HepG2 (cell line): ENCODE measurements around the gene SLC35F6. TPM values are rescaled to one million over a fixed set of nuclear protein-coding genes. Genes with fewer than 3 reads are reported as not detected.

ENCODE experiments used
- ATAC-seq: fragments of 200-7000 bp; cut with Tn5 transposase; 3 replicates; pipeline ENCODE4 v1.9.1; 2020; ENCODE audit warnings: mild to moderate bottlenecking, moderate library complexity
- BruUV-seq: library from RNA; stranded (reverse); fragments of 400-500 nt; replicated peaks from 2 replicates; lab custom pipeline; 2021; lab: Mats Ljungman, UMichigan
- CTCF ChIA-PET: fragments of 300-600 bp; formaldehyde crosslinking; extraction: SDS; loops from one replicate; lab custom pipeline; 2021; ENCODE audit warnings: low total read pairs, inconsistent platforms, low intra/inter-chr PET ratio; lab: Yijun Ruan, JAX
- POLR2A ChIA-PET: fragments of 350-600 bp; sonication (Branson Sonifier 250); formaldehyde crosslinking; loops from one replicate; lab custom pipeline; 2020; ENCODE audit warnings: antibody characterized with exemption, inconsistent platforms; lab: Yijun Ruan, JAX
- DNase-seq: peaks from one replicate; pipeline ENCODE4 v3.0.0-alpha.2; 2015; ENCODE audit warnings: low spot score
- FAIRE-seq: peaks from 3 replicates; lab custom pipeline; 2011; peaks lifted over from hg19 to GRCh38; lab: Jason Lieb, UNC
- H2AFZ ChIP-seq: one replicate; pipeline ENCODE4 v1.6.1; 2011; ENCODE audit warnings: low read length, inconsistent platforms
- H3K27ac ChIP-seq: fragments of 300-600 bp; 3 replicates; pipeline ENCODE4 v1.8.0; 2011; ENCODE audit warnings: mixed run types, mild to moderate bottlenecking, mixed read lengths, low read length, inconsistent platforms; ENCODE audit not compliant: insufficient read depth; ENCODE audit errors: extremely low read length
- H3K27me3 ChIP-seq, 2 experiments: fragments of 200-600 bp in 1 of 2; 2 replicates in 1 of 2; 3 replicates in 1 of 2; pipeline versions ENCODE4 v1.6.0 to v1.8.0; 2011; ENCODE audit warnings: low read length in 2 of 2, mild to moderate bottlenecking in 2 of 2, moderate library complexity in 2 of 2, inconsistent platforms in 1 of 2; ENCODE audit not compliant: insufficient read depth in 2 of 2, control insufficient read depth in 1 of 2
- H3K36me3 ChIP-seq, 2 experiments: fragments of 200-600 bp in 1 of 2; replicated peaks in 1 of 2; 2 replicates in 1 of 2; 3 replicates in 1 of 2; pipeline versions ENCODE4 v1.5.1 to v1.8.0; 2011; ENCODE audit warnings: low read length in 2 of 2, inconsistent platforms in 1 of 2; ENCODE audit not compliant: insufficient read depth in 2 of 2, control insufficient read depth in 1 of 2
- H3K4me1 ChIP-seq: 2 replicates; pipeline ENCODE4 v1.5.1; 2012; ENCODE audit warnings: low read length, inconsistent platforms; ENCODE audit not compliant: insufficient read depth
- H3K4me2 ChIP-seq: 2 replicates; pipeline ENCODE4 v1.6.0; 2011; ENCODE audit warnings: low read depth, low read length, inconsistent platforms
- H3K4me3 ChIP-seq, 3 experiments: fragments of 200-600 bp in 1 of 3; sonication (generic), shearing (Covaris generic) in 1 of 3; replicated peaks in 1 of 3; 2 replicates each; pipeline ENCODE4 v1.5.1; 2011 to 2016; ENCODE audit warnings: low read length in 3 of 3, inconsistent platforms in 2 of 3, low read depth in 2 of 3, mild to moderate bottlenecking in 2 of 3, control low read depth in 1 of 3, mixed read lengths in 1 of 3; ENCODE audit not compliant: insufficient read depth in 1 of 3
- H3K79me2 ChIP-seq: one replicate; pipeline ENCODE4 v1.6.1; 2011; ENCODE audit warnings: low read length, inconsistent platforms; ENCODE audit not compliant: insufficient read depth
- H3K9ac ChIP-seq: 2 replicates; pipeline ENCODE4 v1.6.0; 2011; ENCODE audit warnings: mild to moderate bottlenecking, low read depth, low read length, inconsistent platforms; ENCODE audit not compliant: insufficient read depth
- H3K9me3 ChIP-seq: 2 replicates; pipeline ENCODE4 v1.5.1; 2012; ENCODE audit warnings: mild to moderate bottlenecking, low read length
- H4K20me1 ChIP-seq: 2 replicates; pipeline ENCODE4 v1.6.0; 2011; ENCODE audit warnings: inconsistent platforms, mild to moderate bottlenecking, low read length, moderate library complexity; ENCODE audit not compliant: insufficient read depth
- DRAP1 ChIP-seq: IDR thresholded peaks from 2 replicates; pipeline ENCODE4 v1.6.1; 2016; ENCODE audit warnings: missing genetic modification reagents, missing compliant biosample characterization
- MXD1 ChIP-seq: sonication (generic); formaldehyde crosslinking; IDR thresholded peaks from 2 replicates; pipeline ENCODE4 v1.4.0; 2020; ENCODE audit warnings: mild to moderate bottlenecking, missing genetic modification reagents
- THAP8 ChIP-seq: sonication (generic); formaldehyde crosslinking; IDR thresholded peaks from 2 replicates; pipeline ENCODE4 v1.5.1; 2020; ENCODE audit warnings: missing genetic modification reagents, mild to moderate bottlenecking, borderline replicate concordance
- ZGPAT ChIP-seq: IDR thresholded peaks from 2 replicates; pipeline ENCODE4 v1.6.1; 2016; ENCODE audit warnings: mild to moderate bottlenecking
- ZNF264 ChIP-seq: sonication (generic); formaldehyde crosslinking; IDR thresholded peaks from 2 replicates; pipeline ENCODE4 v1.4.0; 2020; ENCODE audit warnings: missing genetic modification reagents
- ZNF274 ChIP-seq: sonication (generic); formaldehyde crosslinking; IDR thresholded peaks from 2 replicates; pipeline ENCODE4 v1.5.1; 2020; ENCODE audit warnings: mild to moderate bottlenecking, missing genetic modification reagents
- ZNF503 ChIP-seq: sonication (generic); formaldehyde crosslinking; IDR thresholded peaks from 2 replicates; pipeline ENCODE4 v1.4.0; 2020; ENCODE audit warnings: missing genetic modification reagents
- ZNF512 ChIP-seq: sonication (generic); formaldehyde crosslinking; IDR thresholded peaks from 2 replicates; pipeline ENCODE4 v1.4.0; 2020; ENCODE audit warnings: mild to moderate bottlenecking, missing genetic modification reagents
- WGBS: methylation state at CpG from one replicate; pipeline ENCODE4 v1.1.6; 2017; ENCODE audit warnings: low lambda C conversion rate; 5-methylcytosine and 5-hydroxymethylcytosine counted together
- in situ Hi-C: cut with HindIII; loops from 2 replicates; pipeline ENCODE4 v1.10.0; 2017; ENCODE audit warnings: low pct_unique_long_range_greater_than_20kb; ENCODE audit not compliant: extremely low pct_ligation_motif_present
- intact Hi-C: fragments of 100-400 bp; cut with micrococcal nuclease; formaldehyde crosslinking; loops from one replicate; pipeline ENCODE4 v1.10.0; 2022; ENCODE audit not compliant: unreplicated experiment
- polyA plus RNA-seq, 8 experiments: library from polyadenylated mRNA; depleted of rRNA in 3 of 8; stranded (reverse) in 7 of 8; unstranded in 1 of 8; fragments of >200 nt; fragmentation: Illumina TruSeq in 4 of 8; extraction: Trizol in 4 of 8; gene quantifications; 2 replicates each; pipeline versions ENCODE4 v1.2.1 to v1.2.3, GENCODE V29; 2011 to 2016; ENCODE audit warnings: low read depth in 4 of 8, missing spikeins in 1 of 8, mixed read lengths in 1 of 8; ENCODE audit not compliant: insufficient read depth in 1 of 8
- total RNA-seq, 5 experiments: library from RNA; depleted of rRNA; stranded (reverse); fragments of >200 nt; fragmentation: Illumina TruSeq; extraction: Trizol; gene quantifications; 2 replicates each; pipeline ENCODE4 v1.2.3, GENCODE V29; 2016; ENCODE audit warnings: low read depth in 1 of 5

The SLC35F6 gene
- total and polyA plus RNA-seq, 2 of the 13 experiments (the other 11 are each of a cell fraction or from before 2014, with no cell fraction given), result 15.2 to 21.2 TPM

- 38% methylated on average over 3 of the region's 3 CpGs for WGBS
- intact Hi-C loops, result no loop called here
- H3K36me3 ChIP-seq, result no peaks in the 10 kb centered on the region
- no peaks in the 10 kb centered on the region for H4K20me1 ChIP-seq
- no peak overlapping the region for H3K9ac ChIP-seq
- H3K9me3 ChIP-seq, result no peaks in the 10 kb centered on the region
- H3K79me2 ChIP-seq, result no peaks in the 10 kb centered on the region
- peaks cover 5% of the 10 kb centered on the region; the same call in 1 of the 2 replicates for H3K4me1 ChIP-seq
- no peak for TF ChIP-seq DRAP1 (CRISPR knock-in tag)
- no peak for TF ChIP-seq ZNF503
- no peak for TF ChIP-seq ZGPAT (CRISPR knock-in tag)
- no peak for TF ChIP-seq MXD1
- TF ChIP-seq ZNF512, result no peak
- TF ChIP-seq ZNF274 (CRISPR knock-in tag), result no peak
- TF ChIP-seq THAP8 (CRISPR knock-in tag), result no peak
- TF ChIP-seq ZNF264 (CRISPR knock-in tag), result no peak
- TF ChIP-seq, all 625 proteins: peak for 0
- ChIA-PET CTCF (interaction anchor here (7.6 kb wide), 1 partner anchor 138 kb away, joined by 118 read pairs; no protein-coding TSS in a partner anchor), POLR2A (no interaction called here)
- no peak overlapping the region for H2AFZ ChIP-seq
- no peak overlapping the region for H3K4me3 ChIP-seq
- DNase-seq (no peak), FAIRE-seq (no peak), ATAC-seq (no peak)
- H3K4me2 ChIP-seq, result no peak overlapping the region
- no TSS peak for BruUV-seq
- peaks cover 12 to 49% of the 10 kb centered on the region in 2 experiments; a peak in 4 of 5 replicates for H3K27me3 ChIP-seq
- in situ Hi-C loops, result loop anchor here (5.0 kb wide), 1 partner anchor 132 kb away; no protein-coding TSS in a partner anchor
- H3K27ac ChIP-seq, result no peak overlapping the region
Measured at GRCh38 chr2:26743852-26744251, 20.2 kb upstream of the SLC35F6 start.
